SK-MEL-5 (cell line): ENCODE data around the gene SCARB1. TPM values are rescaled to one million over a fixed set of nuclear protein-coding genes. Genes with fewer than 3 reads are reported as not detected.
"Not testable (repeated sequence)": the region's sequence is repeated elsewhere in the genome, so short reads cannot be mapped to it uniquely, and the experiment has no call there.

ENCODE experiments used
- DNase-seq: peaks from one replicate; pipeline ENCODE4 v3.0.0-alpha.2; 2016; ENCODE audit warnings: low read depth, low spot score
- in situ Hi-C: cut with HindIII; loops from 2 replicates; pipeline ENCODE4 v1.10.0; 2016; ENCODE audit warnings: low sequenced_read_pairs, high pct_unique_total_duplicates, low pct_unique_long_range_greater_than_20kb
- polyA plus RNA-seq, 2 experiments: library from polyadenylated mRNA; depleted of rRNA; stranded (reverse); fragments of >200 nt; gene quantifications; 2 replicates each; pipeline ENCODE4 v1.2.3, GENCODE V29; 2015
- total RNA-seq: library from RNA; depleted of rRNA; stranded (reverse); fragments of >200 nt; shearing (Covaris generic); gene quantifications from 2 replicates; pipeline ENCODE4 v1.2.3, GENCODE V29; 2014; rRNA removed

The SCARB1 gene, protein sequence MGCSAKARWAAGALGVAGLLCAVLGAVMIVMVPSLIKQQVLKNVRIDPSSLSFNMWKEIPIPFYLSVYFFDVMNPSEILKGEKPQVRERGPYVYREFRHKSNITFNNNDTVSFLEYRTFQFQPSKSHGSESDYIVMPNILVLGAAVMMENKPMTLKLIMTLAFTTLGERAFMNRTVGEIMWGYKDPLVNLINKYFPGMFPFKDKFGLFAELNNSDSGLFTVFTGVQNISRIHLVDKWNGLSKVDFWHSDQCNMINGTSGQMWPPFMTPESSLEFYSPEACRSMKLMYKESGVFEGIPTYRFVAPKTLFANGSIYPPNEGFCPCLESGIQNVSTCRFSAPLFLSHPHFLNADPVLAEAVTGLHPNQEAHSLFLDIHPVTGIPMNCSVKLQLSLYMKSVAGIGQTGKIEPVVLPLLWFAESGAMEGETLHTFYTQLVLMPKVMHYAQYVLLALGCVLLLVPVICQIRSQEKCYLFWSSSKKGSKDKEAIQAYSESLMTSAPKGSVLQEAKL
- total RNA-seq: 184 and 193 TPM in 2 replicates
- 980 and 1,065 TPM in 2 replicates for polyA plus RNA-seq (2015; cell fraction: cytosol; rRNA removed)
- 308 and 404 TPM in 2 replicates for polyA plus RNA-seq (2015; cell fraction: nucleus; rRNA removed)

DNA sequence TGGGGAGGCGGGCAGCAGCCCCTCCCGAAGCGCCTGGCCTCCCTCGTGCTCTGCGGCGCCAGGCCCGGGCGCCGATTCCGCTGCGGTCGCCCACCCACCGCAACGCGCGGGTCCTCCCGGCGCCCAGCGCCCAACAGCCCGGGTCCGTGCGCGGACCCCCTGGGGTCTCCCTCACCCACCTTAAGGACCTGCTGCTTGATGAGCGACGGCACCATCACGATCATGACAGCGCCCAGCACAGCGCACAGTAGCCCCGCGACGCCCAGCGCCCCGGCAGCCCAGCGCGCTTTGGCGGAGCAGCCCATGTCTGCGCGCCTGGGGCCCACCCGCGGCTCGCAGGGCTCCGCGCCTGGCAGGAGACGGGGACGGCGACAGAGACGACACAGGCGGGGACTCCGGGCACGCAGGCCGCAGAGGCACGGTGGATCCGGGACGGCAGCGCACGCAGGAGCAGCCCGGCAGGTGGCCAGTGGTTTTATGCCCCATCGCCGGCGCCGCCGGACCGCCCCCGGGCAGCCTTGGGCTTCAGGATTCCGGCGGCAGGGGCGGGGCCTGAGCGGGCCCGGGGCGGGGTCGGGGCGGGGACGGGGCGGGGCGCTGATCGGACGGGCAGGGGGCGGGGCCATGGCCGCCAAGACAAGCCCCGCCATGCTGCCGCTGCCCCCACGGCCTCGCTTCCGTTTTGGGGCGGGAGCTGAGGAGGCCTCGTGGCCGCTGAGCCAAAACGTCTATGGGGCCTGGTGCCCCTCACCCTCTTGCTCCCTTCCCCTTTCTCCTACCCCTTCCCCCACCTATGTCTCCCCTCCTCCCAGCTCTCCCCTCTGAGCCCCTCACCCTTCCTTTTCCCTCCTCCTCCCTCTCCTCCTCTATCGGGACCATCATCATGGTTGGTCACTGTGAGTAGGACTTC is at the start of gene SCARB1:
Gene SCARB1 (minus strand): TSS at position 449 of the 910 bp plus-strand sequence. CDS start 144 bp downstream, at position 305.
- in situ Hi-C loops: no loop called here
- peak; percentile 81 for DNase-seq

DNA sequence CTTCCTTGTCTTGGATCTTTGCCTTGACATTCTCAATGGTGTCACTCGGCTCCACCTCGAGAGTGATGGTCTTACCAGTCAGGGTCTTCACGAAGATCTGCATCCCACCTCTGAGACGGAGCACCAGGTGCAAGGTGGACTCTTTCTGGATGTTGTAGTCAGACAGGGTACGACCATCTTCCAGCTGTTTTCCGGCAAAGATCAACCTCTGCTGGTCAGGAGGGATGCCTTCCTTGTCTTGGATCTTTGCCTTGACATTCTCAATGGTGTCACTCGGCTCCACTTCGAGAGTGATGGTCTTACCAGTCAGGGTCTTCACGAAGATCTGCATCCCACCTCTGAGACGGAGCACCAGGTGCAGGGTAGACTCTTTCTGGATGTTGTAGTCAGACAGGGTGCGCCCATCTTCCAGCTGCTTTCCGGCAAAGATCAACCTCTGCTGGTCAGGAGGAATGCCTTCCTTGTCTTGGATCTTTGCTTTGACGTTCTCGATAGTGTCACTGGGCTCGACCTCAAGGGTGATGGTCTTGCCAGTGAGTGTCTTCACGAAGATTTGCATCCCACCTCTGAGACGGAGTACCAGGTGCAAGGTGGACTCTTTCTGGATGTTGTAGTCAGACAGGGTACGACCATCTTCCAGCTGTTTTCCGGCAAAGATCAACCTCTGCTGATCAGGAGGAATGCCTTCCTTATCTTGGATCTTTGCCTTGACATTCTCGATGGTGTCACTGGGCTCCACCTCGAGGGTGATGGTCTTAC is 49.0 kb upstream of the SCARB1 start:
- in situ Hi-C loops, DNase-seq: not testable (repeated sequence)

DNA sequence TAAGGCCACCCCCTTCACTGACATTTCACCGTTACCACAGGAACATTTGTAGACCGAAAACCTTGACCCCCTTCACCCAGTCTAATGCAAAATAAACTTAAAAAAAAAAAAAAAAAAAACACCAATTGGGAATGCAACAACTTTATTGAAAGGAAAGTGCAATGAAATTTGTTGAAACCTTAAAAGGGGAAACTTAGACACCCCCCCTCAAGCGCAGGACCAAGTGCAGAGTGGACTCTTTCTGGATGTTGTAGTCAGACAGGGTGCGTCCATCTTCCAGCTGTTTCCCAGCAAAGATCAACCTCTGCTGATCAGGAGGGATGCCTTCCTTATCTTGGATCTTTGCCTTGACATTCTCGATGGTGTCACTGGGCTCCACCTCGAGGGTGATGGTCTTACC is 47.9 kb upstream of the SCARB1 start:
- in situ Hi-C loops, DNase-seq: not testable (repeated sequence)

DNA sequence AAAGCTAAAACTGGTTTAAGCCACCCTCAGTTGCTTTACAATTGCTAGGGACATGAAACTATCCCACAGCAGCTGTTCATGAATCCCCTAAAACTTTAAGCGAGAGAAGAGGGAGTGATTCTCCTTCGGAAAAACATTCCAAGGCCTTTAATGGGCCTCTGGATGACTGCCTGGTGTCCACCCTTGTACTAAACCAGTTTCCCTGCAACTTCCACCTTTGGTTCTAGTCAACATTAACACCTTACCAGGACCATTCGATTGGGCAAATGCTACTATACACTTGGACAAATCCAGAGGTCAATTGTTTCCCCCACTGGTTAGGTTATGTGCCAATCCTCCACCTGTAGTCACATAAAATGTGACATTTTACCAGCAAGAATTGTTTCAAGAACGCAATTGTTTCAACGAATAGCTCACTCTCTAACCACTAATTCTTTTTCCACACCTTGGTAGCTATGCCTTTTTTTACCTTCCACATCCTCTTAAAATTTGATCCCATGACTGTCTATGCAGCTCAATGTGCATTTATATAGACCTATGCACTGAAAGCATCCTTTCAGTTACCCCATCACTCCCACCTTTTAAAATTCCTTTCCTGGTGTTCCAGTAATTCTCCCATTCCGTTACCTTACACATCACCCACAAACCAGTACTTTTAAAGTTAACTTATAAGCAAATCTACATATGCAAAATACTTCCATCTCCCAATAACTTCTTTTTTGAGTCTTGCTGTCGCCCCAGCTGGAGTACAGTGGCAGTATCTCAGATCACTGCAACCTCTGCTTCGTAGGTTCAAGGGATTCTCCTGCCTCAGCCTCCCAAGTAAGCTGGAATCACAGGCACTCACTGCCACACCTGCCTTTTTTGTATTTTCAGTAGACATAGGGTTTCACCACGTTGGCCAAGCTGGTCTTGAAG is 47.2 kb upstream of the SCARB1 start:
- in situ Hi-C loops: no loop called here

GRCh38 chr12:124909831-124910560 is 46.3 kb upstream of the SCARB1 start:
- DNase-seq: no peak
- in situ Hi-C loops: no loop called here

More for the DNA sequence above, 47.2 kb upstream of the SCARB1 start:
- DNase-seq: no peak

DNA sequence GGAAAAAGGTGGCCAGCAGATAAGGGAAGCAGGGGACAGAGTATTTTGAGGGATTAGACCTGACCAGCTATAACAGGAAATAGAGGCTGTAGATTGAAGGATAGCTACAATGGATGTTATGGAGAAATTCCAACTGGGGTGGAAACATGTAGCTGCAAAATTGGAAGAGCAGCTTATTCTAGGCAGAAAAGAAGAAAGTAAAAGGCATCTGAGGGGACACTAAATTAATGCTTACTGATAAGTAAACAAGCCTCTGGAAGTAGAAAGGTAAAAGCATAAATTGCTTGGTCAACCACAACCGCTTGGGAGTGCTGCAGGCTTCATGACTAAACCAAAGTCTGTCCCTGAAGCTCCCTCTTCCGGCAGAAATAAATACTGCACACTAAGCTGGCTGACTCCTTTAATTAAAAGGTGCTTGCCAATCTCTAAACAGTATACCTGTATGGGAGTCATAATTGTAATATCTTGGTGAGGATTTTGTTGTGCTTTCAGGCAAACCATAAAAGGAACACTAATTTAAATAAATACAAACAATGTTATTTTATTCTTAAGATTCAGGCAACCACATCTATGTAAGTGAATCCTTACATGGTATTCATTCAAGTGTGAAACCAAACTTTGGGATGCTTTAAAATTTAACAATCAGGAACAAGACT is 43.1 kb upstream of the SCARB1 start:
- in situ Hi-C loops: no loop called here
- DNase-seq: peak; percentile 97

GRCh38 chr12:124904306-124905098 is 40.8 kb upstream of the SCARB1 start:
- DNase-seq: peak; percentile 99
- in situ Hi-C loops: no loop called here

DNA sequence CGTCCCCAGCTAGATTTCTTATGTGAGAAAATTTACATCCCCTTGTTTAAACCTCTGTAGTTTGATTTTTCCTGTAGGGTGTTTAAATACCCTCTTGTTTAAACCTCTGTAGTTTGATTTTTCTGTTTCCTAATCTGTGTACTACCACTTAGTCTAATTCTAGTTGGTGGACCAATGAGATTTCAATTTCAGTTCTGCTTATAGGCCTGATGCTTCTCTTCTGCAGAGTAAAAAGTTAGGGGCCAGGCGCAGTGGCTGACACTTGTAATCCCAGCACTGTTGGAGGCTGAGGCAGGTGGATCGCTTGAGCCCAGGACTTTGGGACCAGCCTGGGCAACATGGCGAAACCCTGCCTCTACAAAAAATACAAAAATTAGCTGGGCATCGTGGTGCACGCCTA is 39.3 kb upstream of the SCARB1 start:
- in situ Hi-C loops: no loop called here
- no peak for DNase-seq

DNA sequence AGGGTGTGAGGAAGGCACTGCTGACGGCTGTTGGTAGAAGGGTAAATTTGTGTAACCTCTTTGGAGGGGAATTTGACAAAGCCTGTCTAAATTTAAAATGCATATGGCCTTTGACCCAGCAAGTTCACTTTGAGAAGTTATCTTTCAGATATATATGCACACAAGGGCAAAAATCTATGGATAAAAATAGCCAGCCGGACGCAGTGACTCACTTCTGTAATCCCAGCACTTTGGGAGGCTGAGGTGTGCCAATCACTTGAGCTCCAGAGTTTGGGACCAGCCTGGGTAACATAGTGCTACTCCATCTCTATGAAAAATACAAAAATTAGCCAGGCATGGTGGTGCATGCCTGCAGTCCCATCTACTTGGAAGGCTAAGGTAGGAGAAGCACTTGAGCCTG is 37.3 kb upstream of the SCARB1 start:
- in situ Hi-C loops: no loop called here

GRCh38 chr12:124900345-124900795 is 36.7 kb upstream of the SCARB1 start:
- in situ Hi-C loops: not testable (repeated sequence)

More for the DNA sequence above, 37.3 kb upstream of the SCARB1 start:
- no peak for DNase-seq

DNA sequence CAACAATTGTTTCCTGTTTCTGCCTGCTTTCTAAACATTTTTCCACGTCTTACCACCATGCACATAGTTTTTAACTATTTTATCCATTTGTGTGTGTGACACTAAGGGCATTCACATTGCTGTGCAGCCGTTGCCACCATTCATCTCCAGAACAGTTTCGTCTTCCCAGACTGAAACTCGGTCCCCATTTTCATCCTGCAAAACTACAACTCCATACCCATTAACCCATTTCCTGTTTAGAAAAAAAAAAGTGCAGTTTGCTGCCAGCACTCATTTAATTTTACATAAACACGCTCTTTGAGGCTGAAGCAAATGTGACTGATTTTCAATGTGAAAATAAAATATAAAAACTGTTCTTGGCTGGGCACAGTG is 35.2 kb upstream of the SCARB1 start:
- DNase-seq: no peak
- in situ Hi-C loops: no loop called here

More at GRCh38 chr12:124900345-124900795, 36.7 kb upstream of the SCARB1 start:
- DNase-seq: not testable (repeated sequence)

DNA sequence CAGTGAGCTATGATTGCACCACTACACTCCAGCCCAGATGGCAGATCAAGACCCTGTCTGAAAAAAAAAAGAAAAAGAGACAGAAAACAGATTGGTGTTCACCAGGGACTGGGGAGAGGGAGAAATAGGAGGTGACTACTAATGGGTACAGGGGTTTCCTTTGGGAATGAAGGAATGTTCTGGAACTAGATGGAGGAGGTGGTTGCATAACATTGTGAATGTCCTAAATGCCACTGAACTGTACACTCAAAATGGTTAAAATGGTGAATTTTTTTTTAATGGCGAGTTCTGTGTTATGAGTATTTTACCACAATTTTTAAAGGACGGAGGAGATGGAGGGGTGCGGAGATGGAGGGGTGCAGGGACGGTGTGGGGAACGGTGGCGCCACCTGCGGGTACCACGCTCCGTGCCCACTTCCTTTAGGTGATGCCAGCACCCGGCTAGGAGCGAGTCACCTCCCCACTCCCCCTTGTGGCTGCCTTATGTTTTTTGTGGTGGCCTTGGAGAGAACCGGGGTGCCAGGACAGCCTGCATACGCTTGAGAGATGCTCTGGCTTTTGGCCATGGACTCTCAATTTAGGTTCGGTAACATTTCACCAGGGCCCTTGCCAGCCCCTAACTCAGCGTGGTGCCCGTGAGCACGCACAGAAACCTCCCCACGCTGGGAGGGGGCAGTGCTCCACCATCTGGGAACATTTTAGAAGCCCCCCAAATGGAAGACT is 34.7 kb upstream of the SCARB1 start:
- peak; percentile 75 for DNase-seq
- in situ Hi-C loops: no loop called here

DNA sequence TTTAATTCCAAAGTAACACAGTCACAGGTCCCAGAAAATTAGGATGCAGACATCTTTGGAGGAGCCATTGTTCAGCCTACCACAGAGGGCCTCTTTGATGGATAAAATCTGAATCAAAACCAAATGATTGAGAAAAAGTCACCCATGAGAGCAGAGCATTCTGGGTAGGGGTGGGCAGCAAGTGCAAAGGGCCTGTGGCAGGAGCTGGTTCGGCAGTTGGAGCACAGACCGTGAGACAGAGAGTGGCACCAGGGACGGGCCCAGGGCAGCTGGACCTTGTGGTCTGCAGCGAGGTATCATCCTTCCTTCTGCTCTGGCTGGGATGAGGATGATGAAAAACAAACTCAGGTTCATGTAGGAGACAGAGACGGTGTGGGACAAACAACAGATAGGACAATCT is 32.8 kb upstream of the SCARB1 start:
- in situ Hi-C loops: no loop called here
- no peak for DNase-seq
